NCI-H2171 (cell line): ENCODE data around the gene TECPR2.

Source experiments
- DNase-seq: peaks from one replicate; lab custom pipeline; 2025; lab: John Stamatoyannopoulos, UW

TECPR2 gene

GRCh38 chr14:102373110-102373509, 10.4 kb downstream of the TECPR2 start:
- no peak for DNase-seq

GRCh38 chr14:102374264-102374663, 11.5 kb downstream of the TECPR2 start:
- DNase-seq, result no peak

- no peak for DNase-seq
These were observed 12.4 kb downstream of the TECPR2 start for GRCh38 chr14:102375119-102375518.

GRCh38 chr14:102377696-102378095, 15.0 kb downstream of the TECPR2 start:
- no peak for DNase-seq

- DNase-seq, result no peak
These were observed 16.1 kb downstream of the TECPR2 start for GRCh38 chr14:102378830-102379229.

- DNase-seq, result no peak
These were observed 24.3 kb downstream of the TECPR2 start for GRCh38 chr14:102387086-102387485.

GRCh38 chr14:102389246-102389645, 26.5 kb downstream of the TECPR2 start:
- no peak for DNase-seq

- DNase-seq, result no peak
These were observed 27.5 kb downstream of the TECPR2 start for GRCh38 chr14:102390064-102390855.

- DNase-seq, result no peak
These were observed 29.8 kb downstream of the TECPR2 start for GRCh38 chr14:102392506-102392905.

- DNase-seq, result no peak
These were observed 32.1 kb downstream of the TECPR2 start for GRCh38 chr14:102394717-102395375.

GRCh38 chr14:102396521-102396920, 33.8 kb downstream of the TECPR2 start:
- DNase-seq, result no peak

- DNase-seq, result no peak
These were observed 40.3 kb downstream of the TECPR2 start for GRCh38 chr14:102403028-102403427.

- DNase-seq, result no peak
These were observed 44.5 kb downstream of the TECPR2 start for GRCh38 chr14:102407258-102407657.

- no peak for DNase-seq
These were observed 46.0 kb downstream of the TECPR2 start for GRCh38 chr14:102408724-102409123.

GRCh38 chr14:102415671-102416070, 52.9 kb downstream of the TECPR2 start:
- no peak for DNase-seq

- DNase-seq, result no peak
These were observed 54.3 kb downstream of the TECPR2 start for GRCh38 chr14:102417001-102417431.

GRCh38 chr14:102417646-102418045, 54.9 kb downstream of the TECPR2 start:
- no peak for DNase-seq

GRCh38 chr14:102418169-102418852, 55.6 kb downstream of the TECPR2 start:
- DNase-seq, result no peak

- no peak for DNase-seq
These were observed 56.1 kb downstream of the TECPR2 start for GRCh38 chr14:102418853-102419240.

- DNase-seq, result no peak
These were observed 56.5 kb downstream of the TECPR2 start for GRCh38 chr14:102419276-102419675.

GRCh38 chr14:102419716-102420115, 57.0 kb downstream of the TECPR2 start:
- DNase-seq, result no peak

GRCh38 chr14:102421411-102422057, 58.8 kb downstream of the TECPR2 start:
- peak; percentile 59 for DNase-seq
